K562 (cell line): ENCODE measurements around the gene FOXO4. TPM values are rescaled to one million over a fixed set of nuclear protein-coding genes. Genes with fewer than 3 reads are reported as not detected.

Source experiments
- ATAC-seq: fragments of 200-7000 bp; cut with Tn5 transposase; 3 replicates; pipeline ENCODE4 v1.9.1; 2020; ENCODE audit warnings: moderate library complexity
- BruUV-seq: library from RNA; stranded (reverse); fragments of 400-500 nt; replicated peaks from 2 replicates; lab custom pipeline; 2021; lab: Mats Ljungman, UMichigan
- CTCF ChIA-PET: fragments of 300-600 bp; formaldehyde crosslinking; extraction: SDS; loops from one replicate; lab custom pipeline; 2021; ENCODE audit warnings: low intra/inter-chr PET ratio; lab: Yijun Ruan, JAX
- POLR2A ChIA-PET: fragments of 300-600, 350-650 bp; sonication (Branson Sonifier 250); formaldehyde crosslinking; extraction: SDS; loops from one replicate; lab custom pipeline; 2021; ENCODE audit warnings: antibody characterized with exemption, inconsistent platforms; lab: Yijun Ruan, JAX
- DNase-seq, 4 experiments: peaks; one replicate each; pipeline versions ENCODE4 v3.0.0 to v3.0.0-alpha.2; 2011 to 2018; ENCODE audit warnings: low spot score in 3 of 4, mixed read lengths in 3 of 4; ENCODE audit errors: extremely low read depth in 1 of 4
- FAIRE-seq: peaks from 2 replicates; lab custom pipeline; 2011; peaks lifted over from hg19 to GRCh38; lab: Jason Lieb, UNC
- H2AFZ ChIP-seq: 2 replicates; pipeline ENCODE4 v1.6.0; 2011; ENCODE audit warnings: low read depth, low read length, control low read depth, inconsistent platforms
- H3K27ac ChIP-seq: fragments of 200-600 bp; 3 replicates; pipeline ENCODE4 v1.8.0; 2011; ENCODE audit warnings: low read depth, mild to moderate bottlenecking, control low read depth, inconsistent platforms, low read length, moderate library complexity, mixed read lengths; ENCODE audit errors: extremely low read depth
- H3K27me3 ChIP-seq, 2 experiments: fragments of 300-600 bp in 1 of 2; 2 replicates in 1 of 2; 3 replicates in 1 of 2; pipeline versions ENCODE4 v1.6.0 to v1.8.0; 2011; ENCODE audit warnings: inconsistent platforms in 2 of 2, low read length in 2 of 2, mild to moderate bottlenecking in 1 of 2, mixed read lengths in 1 of 2, moderate library complexity in 1 of 2; ENCODE audit not compliant: control insufficient read depth in 2 of 2, insufficient read depth in 2 of 2
- H3K36me3 ChIP-seq: fragments of 300-600 bp; 3 replicates; pipeline ENCODE4 v1.8.0; 2011; ENCODE audit warnings: mild to moderate bottlenecking, low read length, inconsistent platforms; ENCODE audit not compliant: control insufficient read depth, insufficient read depth
- H3K4me1 ChIP-seq, 2 experiments: fragments of 200-600 bp in 1 of 2; replicated peaks in 1 of 2; 2 replicates in 1 of 2; 3 replicates in 1 of 2; pipeline versions ENCODE4 v1.5.1 to v1.8.0; 2011; ENCODE audit warnings: inconsistent platforms in 2 of 2, low read length in 2 of 2, mild to moderate bottlenecking in 1 of 2, mixed read lengths in 1 of 2, moderate library complexity in 1 of 2; ENCODE audit not compliant: control insufficient read depth in 2 of 2, insufficient read depth in 2 of 2
- H3K4me2 ChIP-seq: 2 replicates; pipeline ENCODE4 v1.6.1; 2011; ENCODE audit warnings: low read length, control low read depth, inconsistent platforms, mixed read lengths; ENCODE audit not compliant: insufficient read depth
- H3K4me3 ChIP-seq: fragments of 200-600 bp; sonication (generic), shearing (Covaris generic); 2 replicates; pipeline ENCODE4 v1.5.1; 2016; ENCODE audit warnings: control low read depth, inconsistent platforms
- H3K79me2 ChIP-seq: fragments of 200-600 bp; 3 replicates; pipeline ENCODE4 v1.8.0; 2011; ENCODE audit warnings: low read length, inconsistent platforms; ENCODE audit not compliant: control insufficient read depth, insufficient read depth
- H3K9ac ChIP-seq, 2 experiments: 2 replicates each; pipeline versions ENCODE4 v1.6.0 to v1.6.1; 2011; ENCODE audit warnings: low read depth in 2 of 2, low read length in 2 of 2, control low read depth in 1 of 2, inconsistent platforms in 1 of 2, mild to moderate bottlenecking in 1 of 2, mixed read lengths in 1 of 2; ENCODE audit not compliant: insufficient read depth in 1 of 2
- H3K9me1 ChIP-seq: one replicate; pipeline ENCODE4 v1.6.0; 2011; ENCODE audit warnings: inconsistent platforms, mild to moderate bottlenecking, low read length, moderate library complexity; ENCODE audit not compliant: control insufficient read depth, insufficient read depth
- H3K9me3 ChIP-seq: replicated peaks from 2 replicates; pipeline ENCODE4 v1.5.1; 2011; ENCODE audit warnings: low read depth, low read length, inconsistent platforms; ENCODE audit not compliant: control insufficient read depth, insufficient read depth
- H4K20me1 ChIP-seq: replicated peaks from 2 replicates; pipeline ENCODE4 v1.6.1; 2011; ENCODE audit warnings: low read length, inconsistent platforms, mixed read lengths; ENCODE audit not compliant: control insufficient read depth, insufficient read depth
- BRD9 ChIP-seq: fragments of 450-650 bp; IDR thresholded peaks from 2 replicates; pipeline ENCODE4 v1.6.1; 2018; ENCODE audit warnings: low read depth; ENCODE audit not compliant: partially characterized antibody
- CTBP1 ChIP-seq: fragments of 450-650 bp; IDR thresholded peaks from 2 replicates; pipeline ENCODE4 v1.6.1; 2016; ENCODE audit warnings: borderline replicate concordance
- CTCF ChIP-seq, 3 experiments: IDR thresholded peaks in 2 of 3; conservative IDR thresholded peaks in 1 of 3; 2 replicates each; pipeline ENCODE4 v1.5.1; 2011 to 2012; ENCODE audit warnings: low read length in 3 of 3, mild to moderate bottlenecking in 3 of 3, control low read depth in 2 of 3, improper control_type of control experiment in 1 of 3, inconsistent platforms in 1 of 3, low read depth in 1 of 3, mixed read lengths in 1 of 3, moderate library complexity in 1 of 3; ENCODE audit not compliant: insufficient read depth in 2 of 3
- KLF16 ChIP-seq: IDR thresholded peaks from 2 replicates; pipeline ENCODE4 v1.6.1; 2016; ENCODE audit warnings: antibody characterized with exemption
- MLLT1 ChIP-seq, 2 experiments: fragments of 450-650 bp; IDR thresholded peaks; 2 replicates each; pipeline ENCODE4 v1.6.1; 2016
- NR1H2 ChIP-seq: sonication (generic); formaldehyde crosslinking; IDR thresholded peaks from 2 replicates; pipeline ENCODE4 v1.4.0; 2020; ENCODE audit warnings: mild to moderate bottlenecking, missing genetic modification reagents
- RCOR1 ChIP-seq, 2 experiments: IDR thresholded peaks; 2 replicates each; pipeline ENCODE4 v1.6.1; 2012; ENCODE audit warnings: low read depth in 2 of 2, low read length in 2 of 2, borderline replicate concordance in 1 of 2, improper control_type of control experiment in 1 of 2
- TBP ChIP-seq: optimal IDR thresholded peaks from 2 replicates; pipeline ENCODE3; 2011; ENCODE audit warnings: low read depth, low read length, improper control_type of control experiment
- VEZF1 ChIP-seq: fragments of 200-800 bp; sonication (Bioruptor generic); IDR thresholded peaks from 2 replicates; pipeline ENCODE4 v1.6.1; 2017; ENCODE audit warnings: missing genetic modification characterization, missing compliant biosample characterization
- XRCC5 ChIP-seq: fragments of 200-400 bp; formaldehyde crosslinking; IDR thresholded peaks from 2 replicates; pipeline ENCODE4 v1.6.1; 2017; ENCODE audit warnings: low read depth, mild to moderate bottlenecking, low read length
- ZBTB1 ChIP-seq: sonication (generic); formaldehyde crosslinking; IDR thresholded peaks from 2 replicates; pipeline ENCODE4 v1.8.1; 2023; ENCODE audit warnings: missing genetic modification reagents, low read depth, mild to moderate bottlenecking, borderline replicate concordance
- ZNF740 ChIP-seq, 3 experiments: fragments of 200-800 bp in 1 of 3; sonication (Bioruptor generic) in 1 of 3; sonication (generic) in 1 of 3; formaldehyde crosslinking in 1 of 3; IDR thresholded peaks; 2 replicates each; pipeline versions ENCODE4 v1.6.1 to v1.8.0; 2016 to 2022; ENCODE audit warnings: mild to moderate bottlenecking in 2 of 3, missing compliant biosample characterization in 2 of 3, missing genetic modification characterization in 2 of 3, missing genetic modification reagents in 1 of 3
- ZZZ3 ChIP-seq: fragments of 450-650 bp; IDR thresholded peaks from 2 replicates; pipeline ENCODE4 v1.6.1; 2016; ENCODE audit warnings: antibody characterized with exemption, mild to moderate bottlenecking, moderate library complexity
- WGBS: fragments of 100-300 bp; shearing (Covaris generic); methylation state at CpG from one replicate; pipeline ENCODE4 v1.1.6; 2016; ENCODE audit warnings: low coverage, mixed read lengths; ENCODE audit not compliant: insufficient coverage; ENCODE audit errors: missing lambda C conversion rate; 5-methylcytosine and 5-hydroxymethylcytosine counted together
- in situ Hi-C: fragments of 300-500 bp; cut with MboI; formaldehyde crosslinking; loops from 4 replicates; pipeline ENCODE4 v1.15.0; 2018; ENCODE audit warnings: inconsistent platforms, mixed read lengths
- intact Hi-C: fragments of 100-400 bp; cut with micrococcal nuclease; formaldehyde crosslinking; loops from 2 replicates; pipeline ENCODE4 v1.14.2; 2022
- polyA plus RNA-seq, 8 experiments: library from polyadenylated mRNA; depleted of rRNA in 4 of 8; stranded (reverse) in 5 of 8; unstranded in 3 of 8; fragments of >200 nt; fragmentation: Nextera tagmentation in 2 of 8; fragmentation: Illumina TruSeq in 1 of 8; extraction: Ambion mirVana in 2 of 8; extraction: Trizol in 1 of 8; gene quantifications; 2 replicates each; pipeline versions ENCODE4 v1.2.1 to v1.2.3, GENCODE V29; 2011 to 2014; ENCODE audit warnings: inconsistent platforms in 1 of 8, missing spikeins in 1 of 8
- total RNA-seq, 7 experiments: library from RNA; depleted of rRNA in 6 of 7; stranded (reverse); fragments of >200 nt in 6 of 7; fragmentation: Illumina TruSeq in 2 of 7; extraction: Trizol in 2 of 7; gene quantifications; 2 replicates each; pipeline versions ENCODE4 v1.2.1 to v1.2.3, GENCODE V29; 2011 to 2021; ENCODE audit warnings: low replicate concordance in 1 of 7

The FOXO4 gene
- total and polyA plus RNA-seq, 9 of the 15 experiments (the other 6 are each of a cell fraction or from before 2014, with no cell fraction given) = 0.13 to 26.6 (median 8.5) TPM

- 0 out of 2 replicates have a peak, but pooled peaks cover 5% of the 10 kb centered on the region for H4K20me1 ChIP-seq
- DNase-seq = peak; percentile 65 to 83 (median 68)
- no TSS peak for BruUV-seq
- peak; percentile 85 for FAIRE-seq
- H3K79me2 ChIP-seq = no peaks in the 10 kb centered on the region; the same call in 2 of the 3 replicates
- no peaks in the 10 kb centered on the region for H3K9me3 ChIP-seq
- H3K9me1 ChIP-seq = no peaks in the 10 kb centered on the region
- no peak overlapping the region for H3K4me3 ChIP-seq
- in situ Hi-C loops (no loop called here), intact Hi-C loops (loop anchor here (1.0 kb wide), 1 partner anchor 31 kb away; no protein-coding TSS in a partner anchor)
- peak overlapping the region; percentile 36; the same call in 1 of the 3 replicates for H3K27ac ChIP-seq
- no peak overlapping the region for H2AFZ ChIP-seq
- H3K4me2 ChIP-seq = no peak overlapping the region
- H3K36me3 ChIP-seq = peaks cover 92% of the 10 kb centered on the region
- H3K9ac ChIP-seq = peak overlapping the region in 1 of 2 experiments; percentile 46; a peak in 1 of 4 replicates
- CTCF ChIA-PET = interaction anchor here (0.6 to 1.6 kb wide), 5 partner anchors 29 to 131 kb away, joined by 3 to 6 read pairs (median 3); no protein-coding TSS in a partner anchor
- peaks cover 24 to 34% of the 10 kb centered on the region in 2 experiments; a peak in 4 of 5 replicates for H3K4me1 ChIP-seq
- H3K27me3 ChIP-seq = no peaks in the 10 kb centered on the region
- peak; percentile 90 for ATAC-seq
- POLR2A ChIA-PET = interaction anchor here (1.4 to 4.2 kb wide), 2 partner anchors 10 kb away, joined by 4 to 29 read pairs; partner anchors contain the start of gene MED12
- WGBS = 31% methylated on average over 17 of the region's 18 CpGs
- TF ChIP-seq NR1H2 (CRISPR knock-in tag) (no peak), KLF16 (0 out of 2 replicates have a peak, but pooled peaks have one; percentile 41), TBP (no peak), VEZF1 (CRISPR knock-in tag) (peak; percentile 18; the same call in 1 of the 2 replicates), CTCF (IDR thresholded peaks at IDR 0.05 in 2 of 3, conservative IDR thresholded peaks at IDR 0.05 in 1 of 3; ENCODE audit: insufficient read depth in 2 of 3, low read depth in 1 of 3, low read length in 3 of 3) (peak; percentile 80 to 91 (median 88)), XRCC5 (peak; percentile 73; the same call in 1 of the 2 replicates), ZZZ3 (no peak), RCOR1 (IDR thresholded peaks at IDR 0.05; ENCODE audit: borderline replicate concordance in 1 of 2, low read depth in 2 of 2, low read length in 2 of 2) (peak in 1 of 2 experiments; percentile 47; a peak in 1 of 4 replicates), BRD9 (no peak), ZNF740 (CRISPR knock-in tag; IDR thresholded peaks at IDR 0.05) (no peak), ZNF740 (tag; IDR thresholded peaks at IDR 0.05) (no peak), ZBTB1 (CRISPR knock-in tag) (no peak), MLLT1 (IDR thresholded peaks at IDR 0.05) (no peak), CTBP1 (peak; percentile 15; the same call in 1 of the 2 replicates)
Measured at GRCh38 chrX:71128915-71129765, 33.5 kb downstream of the FOXO4 start.
